H9 (cell line): ENCODE results near the gene KRT3. TPM values are rescaled to one million over a fixed set of nuclear protein-coding genes. Genes with fewer than 3 reads are reported as not detected.

Source experiments
- DNase-seq: peaks from one replicate; pipeline ENCODE4 v3.0.0-alpha.2; 2017
- H2AFZ ChIP-seq: one replicate; pipeline ENCODE4 v1.6.1; 2013; ENCODE audit warnings: mild to moderate bottlenecking, low read length, control low read depth, moderate library complexity
- H2AK5ac ChIP-seq: 2 replicates; pipeline ENCODE4 v1.6.1; 2013; ENCODE audit warnings: low read length, control low read depth, mixed read lengths; ENCODE audit not compliant: insufficient read length
- H2BK120ac ChIP-seq: one replicate; pipeline ENCODE4 v1.6.1; 2013; ENCODE audit warnings: low read depth, mild to moderate bottlenecking, low read length, control low read depth, inconsistent platforms; ENCODE audit not compliant: poor library complexity, severe bottlenecking
- H2BK12ac ChIP-seq: 2 replicates; pipeline ENCODE4 v1.6.1; 2013; ENCODE audit warnings: low read length, control low read depth, mixed read lengths, low read depth; ENCODE audit not compliant: insufficient read length
- H2BK15ac ChIP-seq: 2 replicates; pipeline ENCODE4 v1.6.1; 2013; ENCODE audit warnings: low read depth, low read length, control low read depth
- H2BK20ac ChIP-seq: one replicate; pipeline ENCODE4 v1.6.1; 2013; ENCODE audit warnings: low read depth, mild to moderate bottlenecking, low read length, control low read depth, inconsistent platforms; ENCODE audit not compliant: poor library complexity, severe bottlenecking
- H2BK5ac ChIP-seq: 2 replicates; pipeline ENCODE4 v1.6.1; 2013; ENCODE audit warnings: low read length, control low read depth, mixed read lengths; ENCODE audit not compliant: insufficient read length
- H3K14ac ChIP-seq: 2 replicates; pipeline ENCODE4 v1.6.1; 2013; ENCODE audit warnings: low read length, control low read depth; ENCODE audit not compliant: insufficient read depth
- H3K18ac ChIP-seq: 2 replicates; pipeline ENCODE4 v1.6.1; 2013; ENCODE audit warnings: low read depth, mild to moderate bottlenecking, mixed read lengths, low read length, control low read depth; ENCODE audit not compliant: insufficient read length
- H3K23ac ChIP-seq: 2 replicates; pipeline ENCODE4 v1.6.1; 2013; ENCODE audit warnings: low read length, control low read depth, mixed read lengths, low read depth; ENCODE audit not compliant: insufficient read length
- H3K23me2 ChIP-seq: 2 replicates; pipeline ENCODE4 v1.6.1; 2013; ENCODE audit warnings: low read depth, mild to moderate bottlenecking, mixed read lengths, low read length, control low read depth; ENCODE audit not compliant: insufficient read length, poor library complexity, severe bottlenecking
- H3K27ac ChIP-seq: 2 replicates; pipeline ENCODE4 v1.5.1; 2013; ENCODE audit warnings: low read length, control low read depth, mixed read lengths, low read depth; ENCODE audit not compliant: insufficient read length
- H3K27me3 ChIP-seq: 2 replicates; pipeline ENCODE4 v1.6.1; 2013; ENCODE audit warnings: low read length, control low read depth, inconsistent platforms; ENCODE audit not compliant: insufficient read depth
- H3K4ac ChIP-seq: 2 replicates; pipeline ENCODE4 v1.6.1; 2013; ENCODE audit warnings: low read depth, mild to moderate bottlenecking, control low read depth, inconsistent platforms, low read length, moderate library complexity
- H3K4me1 ChIP-seq: 2 replicates; pipeline ENCODE4 v1.6.1; 2013; ENCODE audit warnings: low read length, control low read depth, inconsistent platforms; ENCODE audit not compliant: insufficient read depth
- H3K4me2 ChIP-seq: 2 replicates; pipeline ENCODE4 v1.6.1; 2013; ENCODE audit warnings: low read length, control low read depth, mixed read lengths; ENCODE audit not compliant: insufficient read length, insufficient read depth
- H3K56ac ChIP-seq: 2 replicates; pipeline ENCODE4 v1.6.1; 2013; ENCODE audit warnings: low read depth, mild to moderate bottlenecking, mixed read lengths, low read length, control low read depth; ENCODE audit not compliant: insufficient read length
- H3K79me1 ChIP-seq: 2 replicates; pipeline ENCODE4 v1.6.1; 2013; ENCODE audit warnings: low read depth, mild to moderate bottlenecking, moderate library complexity, low read length, control low read depth, inconsistent platforms; ENCODE audit not compliant: insufficient read depth, poor library complexity, severe bottlenecking
- H3K79me2 ChIP-seq: 2 replicates; pipeline ENCODE4 v1.6.1; 2013; ENCODE audit warnings: low read length, control low read depth, inconsistent platforms; ENCODE audit not compliant: insufficient read depth
- H3K9ac ChIP-seq: 2 replicates; pipeline ENCODE4 v1.6.1; 2013; ENCODE audit warnings: low read length, control low read depth, mixed read lengths; ENCODE audit not compliant: insufficient read length; ENCODE audit errors: extremely low read depth
- H3K9me3 ChIP-seq: one replicate; pipeline ENCODE4 v1.6.1; 2013; ENCODE audit warnings: low read depth, low read length, inconsistent platforms; ENCODE audit not compliant: control insufficient read depth
- H3T11ph ChIP-seq: one replicate; pipeline ENCODE4 v1.6.1; 2013; ENCODE audit warnings: mild to moderate bottlenecking, low read length, control low read depth, inconsistent platforms
- H4K20me1 ChIP-seq: one replicate; pipeline ENCODE4 v1.6.1; 2013; ENCODE audit not compliant: control insufficient read depth, insufficient read length, insufficient read depth
- H4K5ac ChIP-seq: 2 replicates; pipeline ENCODE4 v1.6.1; 2013; ENCODE audit warnings: low read depth, mild to moderate bottlenecking, mixed read lengths, low read length, control low read depth; ENCODE audit not compliant: insufficient read length
- H4K8ac ChIP-seq: replicated peaks from 2 replicates; pipeline ENCODE4 v1.6.1; 2013; ENCODE audit warnings: low read length, control low read depth, mixed read lengths, low read depth; ENCODE audit not compliant: insufficient read length
- H4K91ac ChIP-seq: 2 replicates; pipeline ENCODE4 v1.6.1; 2013; ENCODE audit warnings: low read depth, mild to moderate bottlenecking, moderate library complexity, mixed read lengths, low read length, control low read depth; ENCODE audit not compliant: insufficient read length
- H3K27ac Mint-ChIP-seq, 3 experiments: 2 replicates in 2 of 3; 3 replicates in 1 of 3; pipeline ENCODE4 v1.8.0; 2020 to 2021; ENCODE audit warnings: mixed read lengths in 3 of 3, mild to moderate bottlenecking in 1 of 3, moderate library complexity in 1 of 3
- H3K27me3 Mint-ChIP-seq: 2 replicates; pipeline ENCODE4 v1.8.0; 2021; ENCODE audit warnings: low read depth, mild to moderate bottlenecking, moderate library complexity, mixed read lengths
- H3K36me3 Mint-ChIP-seq, 3 experiments: 2 replicates in 2 of 3; 3 replicates in 1 of 3; pipeline ENCODE4 v1.8.0; 2020 to 2021; ENCODE audit warnings: low read depth in 3 of 3, mixed read lengths in 3 of 3; ENCODE audit not compliant: insufficient read depth in 1 of 3
- H3K4me1 Mint-ChIP-seq, 2 experiments: 2 replicates each; pipeline ENCODE4 v1.8.0; 2020; ENCODE audit warnings: mixed read lengths in 2 of 2
- H3K4me3 Mint-ChIP-seq, 2 experiments: 2 replicates in 1 of 2; 3 replicates in 1 of 2; pipeline ENCODE4 v1.8.0; 2020 to 2021; ENCODE audit warnings: mild to moderate bottlenecking in 2 of 2, mixed read lengths in 2 of 2, moderate library complexity in 1 of 2
- H3K9me3 Mint-ChIP-seq, 2 experiments: 2 replicates in 1 of 2; 3 replicates in 1 of 2; pipeline ENCODE4 v1.8.0; 2020; ENCODE audit warnings: mild to moderate bottlenecking in 2 of 2, mixed read lengths in 2 of 2, moderate library complexity in 1 of 2
- CTCF ChIP-seq: fragments of 200-600 bp; sonication (generic); conservative IDR thresholded peaks from 3 replicates; pipeline ENCODE4 v1.8.0; 2021; ENCODE audit warnings: antibody characterized with exemption, mild to moderate bottlenecking
- WGBS: extraction: QIAGEN DNeasy Blood & Tissue Kit; methylation state at CpG from one replicate; pipeline ENCODE4 v1.1.7; 2013; ENCODE audit warnings: missing lambda C conversion rate, low lambda C conversion rate, mixed read lengths; ENCODE audit not compliant: insufficient read length; ENCODE audit errors: extremely low coverage; 5-methylcytosine and 5-hydroxymethylcytosine counted together
- total RNA-seq: library from RNA; stranded (reverse); gene quantifications from 2 replicates; pipeline ENCODE4 v1.2.1, GENCODE V29; 2021

KRT3 gene
- total RNA-seq, 1 experiment from 2014 or later, result not detected

GRCh38 chr12:52835271-52836041 lies 39.5 kb upstream of the KRT3 start:
- no peaks in the 10 kb centered on the region for H3K9me3 ChIP-seq
- H4K8ac ChIP-seq, result no peak overlapping the region
- H4K5ac ChIP-seq, result no peak overlapping the region
- H3K4me2 ChIP-seq, result no peak overlapping the region
- no peak overlapping the region for H3K56ac ChIP-seq
- H3K23ac ChIP-seq, result no peak overlapping the region
- Mint-ChIP-seq H3K27ac (no peak overlapping the region; a peak in 1 of 7 replicates), H3K36me3 (no peaks in the 10 kb centered on the region), H3K4me3 (no peak overlapping the region), H3K27me3 (peaks cover 7% of the 10 kb centered on the region), H3K9me3 (no peaks in the 10 kb centered on the region), H3K4me1 (no peaks in the 10 kb centered on the region; a peak in 1 of 4 replicates)
- H2BK12ac ChIP-seq, result no peak overlapping the region
- H3K79me2 ChIP-seq, result no peaks in the 10 kb centered on the region
- H4K20me1 ChIP-seq, result no peaks in the 10 kb centered on the region
- H3K27ac ChIP-seq, result no peak overlapping the region
- H2AK5ac ChIP-seq, result no peak overlapping the region
- WGBS, result no CpG with 5 or more reads among the region's 15 CpGs
- no peak overlapping the region for H3K14ac ChIP-seq
- no peak overlapping the region for H3K18ac ChIP-seq
- H3K9ac ChIP-seq, result no peak overlapping the region
- H3T11ph ChIP-seq, result no peak overlapping the region
- H3K4me1 ChIP-seq, result no peaks in the 10 kb centered on the region
- H2BK5ac ChIP-seq, result no peak overlapping the region
- H2BK120ac ChIP-seq, result no peak overlapping the region
- no peaks in the 10 kb centered on the region for H3K23me2 ChIP-seq
- H2BK20ac ChIP-seq, result no peak overlapping the region
- no peaks in the 10 kb centered on the region; the same call in 1 of the 2 replicates for H3K27me3 ChIP-seq
- H2AFZ ChIP-seq, result no peak overlapping the region
- no peak for TF ChIP-seq CTCF
- peak; percentile 21 for DNase-seq
- no peak overlapping the region for H3K4ac ChIP-seq
- H4K91ac ChIP-seq, result no peak overlapping the region
- no peak overlapping the region for H2BK15ac ChIP-seq
- H3K79me1 ChIP-seq, result no peaks in the 10 kb centered on the region
